GM21576 (cell line): ENCODE results near the gene CD9.
A peak's percentile ranks its signal among the peaks of the same experiment; 100 is the strongest.
"Not testable (repeated sequence)": the region's sequence is repeated elsewhere in the genome, so short reads cannot be mapped to it uniquely, and the experiment has no call there.

ENCODE experiments used
- ATAC-seq: cut with Tn5 transposase; IDR thresholded peaks from one replicate; pipeline ENCODE4 v1.9.1; 2021; ENCODE audit warnings: mild to moderate bottlenecking, moderate library complexity; ENCODE audit not compliant: unreplicated experiment

Gene CD9

GRCh38 chr12:6178981-6179761, 21.0 kb upstream of the CD9 start:
- ATAC-seq, result no peak

- ATAC-seq, result no peak
Measured at GRCh38 chr12:6180268-6181051, 19.7 kb upstream of the CD9 start.

GRCh38 chr12:6181166-6181565, 19.0 kb upstream of the CD9 start:
- no peak for ATAC-seq

GRCh38 chr12:6181583-6182278, 18.5 kb upstream of the CD9 start:
- no peak for ATAC-seq

GRCh38 chr12:6182279-6182898, 17.8 kb upstream of the CD9 start:
- no peak for ATAC-seq

DNA sequence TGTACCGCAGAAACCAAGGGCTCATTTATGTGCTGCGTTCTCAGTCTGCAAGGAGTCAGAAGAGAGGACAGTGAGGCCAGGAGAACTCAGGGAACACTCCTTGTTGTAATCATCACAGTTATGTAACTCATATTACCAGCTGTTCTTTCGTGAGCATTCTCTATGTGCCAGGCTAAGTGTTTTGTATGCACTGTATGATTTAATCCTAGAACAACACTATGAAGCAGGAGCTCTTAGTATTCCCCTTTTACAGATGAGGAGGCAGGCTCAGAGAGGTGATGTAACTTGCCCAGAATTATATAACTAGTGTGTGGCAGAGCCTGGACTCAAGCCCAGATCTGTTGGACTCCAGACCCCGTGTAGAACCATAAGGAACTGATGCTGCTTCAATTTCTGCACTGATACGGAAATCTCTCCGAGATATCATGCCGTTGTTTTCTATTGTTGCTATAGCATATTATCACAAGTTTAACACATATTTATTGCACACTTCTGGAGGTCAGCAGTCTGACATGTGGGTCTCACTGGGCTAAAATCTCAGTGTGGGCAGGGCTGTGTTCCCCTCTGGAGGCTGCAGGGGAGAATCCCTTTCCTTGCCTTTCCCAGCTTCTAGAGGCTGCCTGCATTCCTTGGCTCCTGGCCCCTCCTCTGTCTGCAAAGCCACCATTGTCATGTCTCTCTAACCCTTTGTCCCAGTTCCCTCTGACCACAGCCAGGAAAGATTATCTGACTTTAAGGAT, 16.3 kb upstream of the CD9 start:
- no peak for ATAC-seq

DNA sequence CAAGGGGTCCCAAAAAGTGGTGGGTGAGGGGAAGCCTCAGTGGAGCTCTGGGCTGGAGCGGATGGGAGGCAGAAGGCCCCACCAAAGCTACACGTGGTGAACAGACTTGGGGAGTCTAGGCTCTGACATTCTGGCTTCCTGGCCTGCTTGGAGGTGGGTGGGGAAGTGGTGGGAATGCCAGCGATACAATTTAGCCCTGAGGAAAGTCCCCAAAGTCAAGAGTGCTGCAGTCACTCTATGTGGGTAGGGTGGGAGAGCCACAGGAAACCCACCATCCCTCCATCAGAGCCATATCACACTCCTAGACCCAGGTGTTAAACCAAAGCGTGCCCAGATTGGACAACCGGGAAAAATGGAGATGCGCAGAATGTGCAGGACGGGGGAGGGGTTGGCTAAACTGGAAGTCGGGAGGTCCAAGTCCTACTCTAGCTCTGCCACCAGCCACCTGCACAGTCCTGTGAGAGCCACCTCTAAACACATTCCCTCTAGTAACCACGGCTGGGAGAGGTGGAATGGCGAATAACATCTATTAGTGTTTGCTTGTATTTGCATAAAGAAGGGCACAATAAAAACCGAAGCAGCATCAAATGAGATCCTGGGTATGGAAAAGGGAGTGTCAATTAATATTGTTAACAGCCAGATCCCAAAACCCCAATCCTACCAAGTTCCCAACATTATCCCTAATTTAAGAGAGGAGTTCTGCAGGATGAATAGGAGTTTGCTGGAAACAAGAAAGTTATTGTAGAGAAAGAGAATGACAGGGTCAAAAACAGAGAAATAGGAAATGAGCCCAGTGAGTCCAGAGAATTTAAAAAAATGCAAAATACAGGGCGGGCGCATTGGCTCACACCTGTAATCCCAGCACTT, 14.0 kb upstream of the CD9 start:
- ATAC-seq, result no peak

DNA sequence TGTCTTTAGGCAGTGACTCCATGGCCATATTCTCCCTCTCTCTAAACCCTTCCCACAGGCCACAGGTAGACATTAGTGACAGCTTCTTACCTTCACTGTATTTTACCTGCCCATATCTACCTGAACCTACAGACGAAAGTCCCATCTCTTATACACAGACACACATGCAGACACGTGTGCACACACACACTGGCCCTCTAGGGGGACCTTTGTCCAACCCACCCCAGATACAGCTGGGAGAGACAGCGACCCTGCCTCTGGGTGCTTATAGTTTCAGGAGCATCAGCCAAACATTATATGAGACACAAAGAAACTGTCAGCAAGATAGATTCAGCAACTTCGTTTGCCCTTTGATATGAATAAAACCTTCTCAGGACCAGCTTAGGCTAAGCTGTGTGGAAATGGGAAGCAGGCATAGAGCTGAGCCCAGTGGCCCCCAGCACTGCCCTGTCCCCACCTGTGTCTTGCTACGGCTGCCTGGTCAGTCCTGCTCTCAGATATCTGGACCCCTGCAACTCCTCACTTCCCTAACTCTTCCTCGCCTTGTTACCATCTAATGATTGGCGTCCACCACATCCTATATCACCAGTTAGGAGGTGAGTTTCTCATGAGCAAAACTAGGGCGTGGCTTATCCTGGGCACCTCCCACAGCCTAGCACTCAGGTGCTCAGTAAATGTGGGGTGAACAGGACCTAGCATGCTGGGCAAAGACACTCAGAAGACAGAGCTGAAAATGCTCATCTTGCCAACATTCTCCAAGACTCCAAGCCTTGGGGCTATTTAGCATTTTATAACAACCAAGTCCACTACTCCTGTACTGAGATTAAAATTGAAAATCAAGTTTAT, 12.0 kb upstream of the CD9 start:
- no peak for ATAC-seq

- no peak for ATAC-seq
Measured at GRCh38 chr12:6189028-6189427, 11.2 kb upstream of the CD9 start.

- ATAC-seq, result not testable (repeated sequence)
Measured at GRCh38 chr12:6189952-6190598, 10.1 kb upstream of the CD9 start.

GRCh38 chr12:6190767-6191530, 9.3 kb upstream of the CD9 start:
- not testable (repeated sequence) for ATAC-seq

- no peak for ATAC-seq
Measured at GRCh38 chr12:6192604-6193380, 7.4 kb upstream of the CD9 start.

- ATAC-seq, result no peak
Measured at GRCh38 chr12:6193853-6194815, 6.1 kb upstream of the CD9 start.

GRCh38 chr12:6195665-6196535, 4.3 kb upstream of the CD9 start:
- peak; percentile 65 for ATAC-seq

DNA sequence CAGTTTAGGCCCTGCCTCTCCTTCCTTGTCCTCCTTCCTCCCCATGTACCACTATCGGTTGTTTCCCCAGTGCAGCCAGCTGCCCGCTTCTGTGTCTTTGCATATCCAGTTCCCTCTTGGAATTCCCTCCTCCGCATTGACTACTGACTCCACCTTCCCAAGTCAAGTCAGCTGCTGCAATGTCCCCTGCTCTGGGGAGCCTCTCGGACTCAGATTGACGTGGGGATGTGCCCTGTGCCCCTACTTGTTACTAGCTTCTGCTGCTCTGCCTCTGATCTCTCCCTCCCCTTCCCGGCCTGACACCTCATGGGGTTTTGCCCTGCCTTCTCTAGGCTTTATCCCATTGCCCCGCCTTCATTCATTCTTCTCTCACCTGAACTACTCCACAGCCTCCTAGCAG, 2.1 kb upstream of the CD9 start:
- ATAC-seq, result no peak
